ENCODE measurements around the gene POLR1E.

The POLR1E gene

GRCh38 chr9:37466037-37466709 is 19.6 kb upstream of the POLR1E start:
- TF ChIP-seq CTCF (IDR thresholded peaks at IDR 0.05) = no peak

DNA sequence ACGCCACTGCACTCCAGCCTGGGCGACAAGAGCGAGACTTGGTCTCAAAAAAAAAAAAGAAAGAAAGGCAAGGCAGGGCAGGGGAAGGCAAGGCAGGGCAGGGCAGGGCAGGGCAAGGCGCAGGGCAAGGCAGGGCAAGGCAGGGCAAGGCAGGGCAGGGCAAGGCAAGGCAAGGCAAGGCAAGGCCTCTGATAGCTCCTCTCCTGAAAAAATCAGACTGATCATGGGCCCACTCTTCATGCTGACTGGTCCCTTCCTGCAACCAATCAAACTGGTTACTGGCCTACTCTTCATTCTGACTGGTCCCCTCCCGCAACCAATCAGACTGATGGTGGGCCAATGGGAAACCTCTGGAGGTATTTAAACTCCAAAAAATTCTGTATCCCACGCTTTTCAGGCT is 17.1 kb upstream of the POLR1E start:
- no peak for TF ChIP-seq CTCF (IDR thresholded peaks at IDR 0.05)

DNA sequence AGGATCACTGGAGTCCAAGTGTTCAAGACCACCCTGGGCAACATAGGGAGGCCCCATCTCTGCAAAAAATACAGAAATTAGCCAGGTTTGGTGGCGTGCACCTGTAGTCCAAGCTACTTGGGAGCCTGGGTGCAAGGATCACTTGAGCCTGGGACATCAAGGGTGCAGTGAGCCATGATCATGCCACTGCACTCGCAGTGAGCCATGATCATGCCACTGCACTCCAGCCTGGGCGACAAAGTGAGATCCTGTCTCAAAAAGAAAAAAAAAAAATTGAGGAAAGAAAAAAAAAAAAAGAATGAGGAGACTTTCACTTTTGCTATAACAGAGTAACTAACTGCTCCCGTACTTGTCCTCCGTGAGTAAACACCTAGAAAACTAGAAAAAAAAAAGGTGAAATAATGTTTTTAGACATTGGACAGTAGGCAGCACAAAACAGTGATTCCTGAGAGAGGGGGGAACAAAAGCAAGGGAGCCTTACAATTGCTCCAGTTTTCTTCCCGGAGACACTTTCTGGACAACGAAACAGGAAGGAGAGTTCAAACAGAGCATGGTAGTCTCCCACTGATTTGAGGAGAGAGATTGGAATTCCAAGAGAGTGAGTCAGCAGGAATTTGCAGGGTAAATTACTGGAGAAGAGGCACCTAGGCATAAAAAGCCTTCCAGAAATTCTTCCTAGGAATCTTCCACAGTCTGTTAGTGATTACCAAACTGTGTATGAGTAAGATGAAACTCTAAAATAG is 13.6 kb upstream of the POLR1E start:
- no peak for TF ChIP-seq CTCF (IDR thresholded peaks at IDR 0.05)

DNA sequence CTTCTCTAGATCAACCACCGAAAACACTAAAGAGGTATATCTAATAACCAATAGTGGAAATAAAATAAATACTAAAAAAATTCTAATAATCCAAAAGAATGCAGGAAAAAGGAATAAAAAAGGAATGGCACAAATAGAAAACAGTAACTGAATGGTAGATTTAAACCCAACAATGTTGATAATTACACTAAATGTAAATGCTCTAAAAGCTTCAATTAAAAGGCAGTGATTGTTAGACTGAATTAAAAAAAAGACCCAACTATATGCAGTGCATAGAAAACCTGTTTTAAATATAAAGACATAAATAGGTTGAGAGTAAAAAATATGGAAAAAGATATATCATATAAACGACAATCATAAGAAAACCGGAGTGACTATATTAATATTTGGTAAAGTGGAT is 11.3 kb upstream of the POLR1E start:
- no peak for TF ChIP-seq CTCF (IDR thresholded peaks at IDR 0.05)

DNA sequence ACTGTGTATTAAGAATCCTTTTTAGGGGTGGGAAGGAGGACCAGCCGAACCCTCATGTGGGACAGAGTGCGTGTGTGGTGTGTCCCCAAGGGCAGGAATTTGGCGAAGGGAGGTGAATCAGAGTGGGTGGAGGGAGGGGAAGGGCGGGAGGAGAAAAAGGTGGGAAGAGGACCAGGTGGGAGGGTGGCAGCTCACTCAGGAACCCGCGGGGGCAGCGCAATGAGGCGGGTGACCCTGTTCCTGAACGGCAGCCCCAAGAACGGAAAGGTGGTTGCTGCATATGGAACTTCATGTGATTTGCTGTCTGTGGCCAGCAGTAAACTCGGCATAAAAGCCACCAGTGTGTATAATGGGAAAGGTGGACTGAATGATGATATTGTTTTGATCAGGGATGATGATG is 8.8 kb upstream of the POLR1E start:
- TF ChIP-seq CTCF (IDR thresholded peaks at IDR 0.05) = no peak

GRCh38 chr9:37480759-37481158 is 5.0 kb upstream of the POLR1E start:
- no peak for TF ChIP-seq CTCF (IDR thresholded peaks at IDR 0.05)

GRCh38 chr9:37486256-37486615 is 488 bp downstream of the POLR1E start:
- TF ChIP-seq CTCF (IDR thresholded peaks at IDR 0.05) = no peak

Data from LNCAP (cell line).